Left lung (tissue), 10 donors: Measurements from ENCODE around the gene HEXD. TPM values are rescaled to one million over a fixed set of nuclear protein-coding genes. Genes with fewer than 3 reads are reported as not detected.

Experiments
- ATAC-seq: fragments of 200-7000 bp; cut with Tn5 transposase; one replicate; pipeline ENCODE4 v1.9.1; 2020; ENCODE audit warnings: moderate library complexity
- DNase-seq, 4 donors: peaks; one replicate each; pipeline ENCODE4 v3.0.0-alpha.2; 2013 to 2020
- H3K27ac ChIP-seq, 2 donors: fragments of 200-600 bp; sonication (generic) in 1 of 2; one replicate each; pipeline versions ENCODE4 v1.5.0 to v1.8.0; 2020 to 2021
- H3K27me3 ChIP-seq, 2 donors: fragments of 200-600 bp; sonication (generic) in 1 of 2; one replicate each; pipeline versions ENCODE4 v1.5.0 to v1.8.0; 2020 to 2021
- H3K36me3 ChIP-seq, 2 donors: fragments of 200-600 bp; sonication (generic) in 1 of 2; one replicate each; pipeline versions ENCODE4 v1.5.0 to v1.8.0; 2020 to 2021
- H3K4me1 ChIP-seq, 2 donors: fragments of 200-600 bp; one replicate each; pipeline ENCODE4 v1.8.0; 2021
- H3K4me3 ChIP-seq, 2 donors: fragments of 200-600 bp; sonication (generic) in 1 of 2; one replicate each; pipeline versions ENCODE4 v1.5.0 to v1.8.0; 2020 to 2021; ENCODE audit warnings: mild to moderate bottlenecking in 1 of 2
- H3K9me3 ChIP-seq, 2 donors: fragments of 200-600 bp; sonication (generic) in 1 of 2; one replicate each; pipeline versions ENCODE4 v1.5.0 to v1.8.0; 2020 to 2021
- intact Hi-C, 2 donors: fragments of 100-400 bp; cut with DNase I; formaldehyde crosslinking; loops; one replicate each; pipeline versions ENCODE4 v1.11.2 to v1.14.2; 2022
- polyA plus RNA-seq, 6 donors: library from polyadenylated mRNA; unstranded; fragments of 120-200 nt; gene quantifications; one replicate each; pipeline ENCODE4 v1.2.1, GENCODE V29; 2013; ENCODE audit not compliant: insufficient read length in 6 of 6
- total RNA-seq, 2 donors: library from RNA; stranded (reverse); fragmentation: NEBNext Ultra II Directional; extraction: Animal tissue kit (Norgen Biotek cat#: 25700); gene quantifications; one replicate each; pipeline ENCODE4 v1.2.1, GENCODE V29; 2021
- TF ChIP-seq, protein P1 (sequence below), 2 donors: fragments of 200-600 bp; sonication (generic) in 1 of 2; IDR thresholded peaks; one replicate each; pipeline versions ENCODE4 v1.5.0 to v1.8.0; 2021; ENCODE audit warnings: antibody characterized with exemption in 2 of 2
- donor health status: DM: no; HTN: yes; CAD: no.
- donor health status: DM: no; HTN: no; CAD: no.

Gene HEXD
- total and polyA plus RNA-seq, 8 donors = 28.6 to 48.3 (median 38.4) TPM

DNA sequence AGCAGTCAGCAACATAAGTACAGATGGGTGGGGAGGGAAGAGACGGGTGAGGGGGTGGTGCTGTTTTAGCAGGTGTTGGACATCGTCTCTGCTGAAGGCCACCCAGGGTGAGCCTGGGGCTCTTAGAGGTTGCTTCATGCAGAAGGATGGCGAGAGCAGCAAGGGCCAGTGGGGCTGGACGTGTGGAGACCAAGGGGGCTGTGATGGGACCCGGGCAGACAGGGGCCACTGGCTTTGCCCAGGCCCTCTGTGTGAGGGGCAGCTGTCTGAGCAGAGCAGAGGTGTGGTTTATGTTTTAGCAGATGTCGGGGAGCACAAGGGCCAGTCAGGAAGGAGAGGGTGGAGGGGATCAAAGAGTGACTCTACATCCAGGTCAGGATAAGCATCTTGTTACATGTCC is 45.2 kb downstream of the HEXD start:
- Histone ChIP-seq H3K27me3 (no peaks in the 10 kb centered on the region), H3K4me3 (no peak overlapping the region), H3K27ac (no peak overlapping the region), H3K9me3 (no peaks in the 10 kb centered on the region), H3K4me1 (peaks cover 0 to 16% of the 10 kb centered on the region in 2 donors), H3K36me3 (peaks cover 0 to 83% of the 10 kb centered on the region in 2 donors)
- DNase-seq = peak in 1 of 4 donors; percentile 41
- intact Hi-C loops = no loop called here
- TF ChIP-seq, protein P1, sequence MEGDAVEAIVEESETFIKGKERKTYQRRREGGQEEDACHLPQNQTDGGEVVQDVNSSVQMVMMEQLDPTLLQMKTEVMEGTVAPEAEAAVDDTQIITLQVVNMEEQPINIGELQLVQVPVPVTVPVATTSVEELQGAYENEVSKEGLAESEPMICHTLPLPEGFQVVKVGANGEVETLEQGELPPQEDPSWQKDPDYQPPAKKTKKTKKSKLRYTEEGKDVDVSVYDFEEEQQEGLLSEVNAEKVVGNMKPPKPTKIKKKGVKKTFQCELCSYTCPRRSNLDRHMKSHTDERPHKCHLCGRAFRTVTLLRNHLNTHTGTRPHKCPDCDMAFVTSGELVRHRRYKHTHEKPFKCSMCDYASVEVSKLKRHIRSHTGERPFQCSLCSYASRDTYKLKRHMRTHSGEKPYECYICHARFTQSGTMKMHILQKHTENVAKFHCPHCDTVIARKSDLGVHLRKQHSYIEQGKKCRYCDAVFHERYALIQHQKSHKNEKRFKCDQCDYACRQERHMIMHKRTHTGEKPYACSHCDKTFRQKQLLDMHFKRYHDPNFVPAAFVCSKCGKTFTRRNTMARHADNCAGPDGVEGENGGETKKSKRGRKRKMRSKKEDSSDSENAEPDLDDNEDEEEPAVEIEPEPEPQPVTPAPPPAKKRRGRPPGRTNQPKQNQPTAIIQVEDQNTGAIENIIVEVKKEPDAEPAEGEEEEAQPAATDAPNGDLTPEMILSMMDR (IDR thresholded peaks at IDR 0.05) = no peak
- no peak for ATAC-seq

GRCh38 chr17:82463925-82464566 is 45.9 kb downstream of the HEXD start:
- no peaks in the 10 kb centered on the region for H3K27me3 ChIP-seq
- TF ChIP-seq, protein P1 (IDR thresholded peaks at IDR 0.05) = no peak
- peaks cover 0 to 16% of the 10 kb centered on the region in 2 donors for H3K4me1 ChIP-seq
- H3K4me3 ChIP-seq = no peak overlapping the region
- ATAC-seq = no peak
- H3K36me3 ChIP-seq = peaks cover 0 to 89% of the 10 kb centered on the region in 2 donors
- intact Hi-C loops = no loop called here
- no peaks in the 10 kb centered on the region for H3K9me3 ChIP-seq
- DNase-seq = peak in 1 of 4 donors; percentile 8
- no peak overlapping the region for H3K27ac ChIP-seq

DNA sequence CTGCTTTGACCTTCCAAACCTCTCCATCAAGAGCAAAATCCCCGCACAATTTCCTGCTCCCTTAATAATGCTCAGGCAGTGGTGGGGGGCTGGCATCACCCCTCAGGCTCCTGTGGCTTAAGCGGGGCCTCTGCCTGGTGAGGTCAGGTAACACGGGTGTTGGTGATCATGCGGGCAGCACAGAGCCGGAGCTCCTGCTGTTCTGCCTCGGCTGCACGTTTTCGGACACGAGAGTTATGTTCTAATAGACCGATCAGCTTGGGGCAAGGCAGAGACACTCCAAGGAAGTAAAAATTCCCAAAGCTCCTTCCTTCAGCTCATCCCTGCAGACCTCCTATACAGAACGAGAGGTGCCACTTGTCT is 46.4 kb downstream of the HEXD start:
- DNase-seq (peak in 1 of 4 donors; percentile 50), ATAC-seq (no peak)
- Histone ChIP-seq H3K9me3 (no peaks in the 10 kb centered on the region), H3K36me3 (peaks cover 0 to 94% of the 10 kb centered on the region in 2 donors), H3K27ac (no peak overlapping the region), H3K4me1 (peaks cover 0 to 11% of the 10 kb centered on the region in 2 donors), H3K27me3 (no peaks in the 10 kb centered on the region), H3K4me3 (no peak overlapping the region)
- TF ChIP-seq, protein P1 (IDR thresholded peaks at IDR 0.05) = no peak
- intact Hi-C loops = no loop called here

DNA sequence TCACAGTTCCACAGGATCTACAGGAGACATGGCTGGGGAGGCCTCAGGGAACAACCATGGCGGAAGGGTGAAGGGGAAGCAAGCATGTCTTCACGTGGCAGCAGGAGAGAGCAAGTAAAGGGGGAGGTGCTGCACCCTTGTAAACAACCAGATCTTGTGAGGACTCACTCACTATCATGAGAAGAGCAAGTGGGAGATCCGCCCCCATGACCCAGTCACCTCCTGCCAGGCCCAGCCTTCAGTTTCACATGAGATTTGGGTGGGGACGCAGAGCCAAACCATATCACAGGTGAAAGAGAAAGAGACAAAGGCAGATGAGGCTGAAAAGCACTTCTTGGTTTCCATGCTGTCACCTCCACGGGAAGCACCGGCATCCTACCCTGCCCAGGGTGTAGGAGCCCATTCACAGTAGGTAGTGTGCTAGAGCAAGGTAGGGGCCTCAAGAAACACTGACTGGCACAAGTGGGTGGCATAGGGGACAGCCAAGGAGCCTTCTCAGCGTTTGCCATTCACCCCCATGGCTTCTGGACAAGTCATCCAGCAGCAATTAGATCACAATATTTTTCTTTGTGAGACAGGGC is 47.0 kb downstream of the HEXD start:
- ATAC-seq (no peak), DNase-seq (peak in 1 of 4 donors; percentile 12)
- no peak overlapping the region for H3K4me3 ChIP-seq
- peaks cover 0 to 5% of the 10 kb centered on the region in 2 donors for H3K4me1 ChIP-seq
- H3K36me3 ChIP-seq = peaks cover 0 to 97% of the 10 kb centered on the region in 2 donors
- TF ChIP-seq, protein P1 (IDR thresholded peaks at IDR 0.05) = no peak
- intact Hi-C loops = no loop called here
- no peaks in the 10 kb centered on the region for H3K27me3 ChIP-seq
- no peak overlapping the region for H3K27ac ChIP-seq
- no peaks in the 10 kb centered on the region for H3K9me3 ChIP-seq

DNA sequence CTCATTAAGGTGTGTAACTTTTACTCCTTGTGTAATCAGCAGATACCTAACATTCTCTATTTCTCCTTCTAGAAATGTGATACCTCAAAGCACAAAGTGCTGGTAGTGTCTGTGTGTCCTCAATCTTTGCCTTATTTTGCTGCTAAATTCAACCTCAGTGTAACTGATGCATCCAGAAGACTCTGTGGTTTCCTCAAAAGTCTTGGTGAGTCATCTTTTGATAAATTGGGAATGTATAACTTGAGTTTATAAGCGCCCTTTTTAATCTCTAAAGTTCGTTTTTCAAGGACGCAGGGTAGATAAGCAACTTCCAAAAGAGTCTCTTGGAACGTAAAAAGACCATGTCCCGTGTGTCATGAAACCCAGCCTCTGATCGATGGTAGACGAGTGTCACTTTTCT is 50.5 kb downstream of the HEXD start:
- H3K9me3 ChIP-seq = no peaks in the 10 kb centered on the region
- peaks cover 0 to 96% of the 10 kb centered on the region in 2 donors for H3K36me3 ChIP-seq
- H3K4me1 ChIP-seq = no peaks in the 10 kb centered on the region
- no peak overlapping the region for H3K4me3 ChIP-seq
- H3K27me3 ChIP-seq = no peaks in the 10 kb centered on the region
- intact Hi-C loops = no loop called here
- no peak for DNase-seq
- TF ChIP-seq, protein P1 (IDR thresholded peaks at IDR 0.05) = no peak
- ATAC-seq = no peak
- no peak overlapping the region for H3K27ac ChIP-seq
